SK-MEL-5 (cell line): Measurements from ENCODE around the gene USP13. TPM values are rescaled to one million over a fixed set of nuclear protein-coding genes. Genes with fewer than 3 reads are reported as not detected.

Experiments used
- DNase-seq: peaks from one replicate; pipeline ENCODE4 v3.0.0-alpha.2; 2016; ENCODE audit warnings: low read depth, low spot score
- in situ Hi-C: cut with HindIII; loops from 2 replicates; pipeline ENCODE4 v1.10.0; 2016; ENCODE audit warnings: low sequenced_read_pairs, high pct_unique_total_duplicates, low pct_unique_long_range_greater_than_20kb
- total RNA-seq: library from RNA; depleted of rRNA; stranded (reverse); fragments of >200 nt; shearing (Covaris generic); gene quantifications from 2 replicates; pipeline ENCODE4 v1.2.3, GENCODE V29; 2014

USP13 gene
- total RNA-seq, 1 experiment from 2014 or later, result 7.1 TPM

DNA sequence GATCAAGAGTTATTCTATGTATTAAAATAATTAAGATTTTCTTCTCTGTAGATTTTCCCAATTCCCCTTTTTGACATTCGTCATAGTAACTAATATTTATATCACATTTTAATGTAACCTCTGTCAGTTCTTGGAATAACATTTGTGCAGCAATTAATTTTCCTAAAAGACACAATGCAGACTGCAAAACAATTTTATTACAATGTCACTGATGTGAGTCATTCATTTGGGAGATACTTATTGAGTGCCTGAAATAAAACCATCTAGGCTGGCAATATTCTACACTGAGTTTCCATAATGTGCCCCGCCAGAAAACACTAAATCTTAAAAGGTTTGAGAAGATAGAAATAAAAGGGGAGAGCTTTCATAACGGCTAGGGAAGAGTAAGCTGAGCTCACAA, 6.7 kb upstream of the USP13 start:
- no peak for DNase-seq
- in situ Hi-C loops, result no loop called here

GRCh38 chr3:179651687-179652446, 973 bp upstream of the USP13 start:
- DNase-seq, result no peak
- in situ Hi-C loops, result no loop called here

- in situ Hi-C loops, result no loop called here
- peak; percentile 82 for DNase-seq
Observed at GRCh38 chr3:179653096-179653797, 407 bp downstream of the USP13 start.

- in situ Hi-C loops, result no loop called here
- DNase-seq, result no peak
Observed at GRCh38 chr3:179655236-179655635, 2.4 kb downstream of the USP13 start.

- in situ Hi-C loops, result no loop called here
Observed at GRCh38 chr3:179658606-179659005, 5.8 kb downstream of the USP13 start.

GRCh38 chr3:179660872-179661271, 8.0 kb downstream of the USP13 start:
- in situ Hi-C loops, result no loop called here
- DNase-seq, result no peak

More at GRCh38 chr3:179658606-179659005, 5.8 kb downstream of the USP13 start:
- DNase-seq, result no peak

GRCh38 chr3:179661777-179662176, 8.9 kb downstream of the USP13 start:
- in situ Hi-C loops, result no loop called here
- DNase-seq, result no peak

- DNase-seq, result peak; percentile 32
- in situ Hi-C loops, result no loop called here
Observed at GRCh38 chr3:179663093-179663492, 10.3 kb downstream of the USP13 start.

GRCh38 chr3:179666030-179666429, 13.2 kb downstream of the USP13 start:
- DNase-seq, result no peak
- in situ Hi-C loops, result no loop called here

- DNase-seq, result no peak
- in situ Hi-C loops, result no loop called here
Observed at GRCh38 chr3:179666436-179667035, 13.7 kb downstream of the USP13 start.

GRCh38 chr3:179668429-179668828, 15.6 kb downstream of the USP13 start:
- no peak for DNase-seq
- in situ Hi-C loops, result no loop called here

GRCh38 chr3:179670311-179670710, 17.5 kb downstream of the USP13 start:
- DNase-seq, result no peak
- in situ Hi-C loops, result no loop called here

DNA sequence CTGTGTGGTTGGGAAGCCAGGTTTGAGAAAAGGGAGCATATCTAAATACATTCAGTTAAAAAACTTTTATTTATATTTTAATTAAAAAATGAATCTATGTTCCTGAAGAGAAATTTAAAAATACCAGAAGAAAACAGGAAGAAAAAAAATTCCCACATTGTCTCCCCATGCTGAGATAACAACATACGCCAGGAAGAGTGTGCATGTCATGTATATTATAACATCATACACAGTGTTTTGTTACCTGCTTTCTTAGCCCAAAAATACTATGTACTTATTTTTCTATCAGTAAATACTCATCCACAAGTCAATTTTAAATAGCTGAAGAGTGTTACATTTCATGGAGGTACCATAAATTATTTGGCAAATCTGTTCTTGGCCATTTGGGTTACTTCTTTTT, 18.5 kb downstream of the USP13 start:
- DNase-seq, result no peak
- in situ Hi-C loops, result no loop called here

DNA sequence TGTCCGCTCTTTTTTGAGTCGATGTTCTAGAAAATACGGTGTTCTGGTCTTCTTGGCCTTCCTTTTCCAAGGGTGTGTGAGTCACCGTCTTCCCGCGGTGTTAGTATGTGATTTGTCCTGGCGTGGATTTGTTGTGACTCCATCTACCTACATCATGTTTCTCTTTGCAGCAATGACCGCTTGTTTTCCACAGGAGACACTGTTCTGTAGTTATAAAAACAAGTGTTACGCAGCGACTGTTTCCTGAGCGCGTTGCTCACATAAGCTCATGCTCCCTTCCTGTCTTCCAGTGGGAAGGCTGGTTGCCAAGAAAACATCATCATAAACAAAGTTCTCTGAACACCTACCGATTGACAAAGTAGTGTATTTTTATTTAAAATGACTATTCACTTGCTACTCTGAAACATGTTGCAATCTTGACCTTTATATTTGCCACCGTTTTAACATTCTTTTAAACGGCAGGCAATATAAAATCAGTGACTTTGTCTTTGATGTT, 19.0 kb downstream of the USP13 start:
- in situ Hi-C loops, result no loop called here
- no peak for DNase-seq

DNA sequence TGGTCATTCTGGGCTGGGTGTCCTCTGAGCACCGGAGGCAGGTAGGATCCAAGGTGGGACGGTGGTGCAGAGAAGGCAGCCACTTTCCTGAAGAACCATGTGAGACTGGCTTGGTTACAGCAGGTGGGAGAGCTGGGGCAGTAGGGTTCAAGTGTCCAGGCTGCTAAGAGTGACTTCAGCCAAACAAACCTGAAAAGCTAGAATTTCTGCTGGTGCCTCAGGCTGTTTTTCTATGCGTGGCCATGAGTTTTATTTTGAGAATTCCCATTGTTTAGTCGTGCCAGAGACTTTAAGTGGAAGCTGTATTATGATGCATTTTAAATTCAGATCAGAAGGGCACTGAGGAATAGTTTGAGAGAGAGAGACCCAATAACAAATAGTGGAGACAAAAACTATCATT, 20.1 kb downstream of the USP13 start:
- in situ Hi-C loops, result no loop called here
- DNase-seq, result no peak

GRCh38 chr3:179673523-179673922, 20.7 kb downstream of the USP13 start:
- DNase-seq, result no peak
- in situ Hi-C loops, result no loop called here

- no peak for DNase-seq
- in situ Hi-C loops, result no loop called here
Observed at GRCh38 chr3:179676081-179676480, 23.2 kb downstream of the USP13 start.

DNA sequence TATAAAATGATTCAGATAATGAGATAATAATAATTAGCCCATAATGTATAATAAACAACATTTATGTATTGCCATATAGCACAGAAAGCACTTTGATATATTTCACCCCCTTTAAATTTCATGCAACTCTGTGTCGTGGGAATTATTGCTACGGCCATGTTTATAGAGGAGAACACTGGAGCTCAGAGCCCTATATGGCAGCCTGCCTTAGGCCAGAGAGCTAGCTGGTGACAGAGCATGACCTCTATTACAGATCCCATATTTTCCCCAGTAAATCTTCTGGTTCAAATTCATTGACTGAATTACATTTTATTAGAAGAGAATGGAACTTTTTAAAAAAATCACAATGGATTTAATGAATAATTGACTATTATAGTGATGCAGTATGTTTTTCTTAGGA, 25.0 kb downstream of the USP13 start:
- in situ Hi-C loops, result no loop called here
- DNase-seq, result no peak
